GM18520 (cell line): ENCODE measurements around the gene LANCL3.
"Not testable (repeated sequence)": the region's sequence is repeated elsewhere in the genome, so short reads cannot be mapped to it uniquely, and the experiment has no call there.

ENCODE experiments used
- ATAC-seq: cut with Tn5 transposase; IDR thresholded peaks from one replicate; pipeline ENCODE4 v1.9.1; 2021; ENCODE audit not compliant: unreplicated experiment

Gene LANCL3

GRCh38 chrX:37613933-37614332 lies 42.5 kb downstream of the LANCL3 start:
- no peak for ATAC-seq

- no peak for ATAC-seq
Observed at GRCh38 chrX:37627602-37628001, 56.1 kb downstream of the LANCL3 start.

GRCh38 chrX:37638047-37638446 lies 66.6 kb downstream of the LANCL3 start:
- ATAC-seq, result no peak

GRCh38 chrX:37640142-37640541 lies 68.7 kb downstream of the LANCL3 start:
- ATAC-seq, result no peak

GRCh38 chrX:37641859-37642258 lies 70.4 kb downstream of the LANCL3 start:
- ATAC-seq, result no peak

GRCh38 chrX:37644381-37645305 lies 73.2 kb downstream of the LANCL3 start:
- no peak for ATAC-seq

GRCh38 chrX:37646254-37646653 lies 74.8 kb downstream of the LANCL3 start:
- no peak for ATAC-seq

- ATAC-seq, result not testable (repeated sequence)
Observed at GRCh38 chrX:37650879-37651278, 79.4 kb downstream of the LANCL3 start.

GRCh38 chrX:37651921-37652452 lies 80.5 kb downstream of the LANCL3 start:
- no peak for ATAC-seq

GRCh38 chrX:37652589-37653231 lies 81.2 kb downstream of the LANCL3 start:
- ATAC-seq, result no peak

- ATAC-seq, result no peak
Observed at GRCh38 chrX:37653397-37654085, 82.1 kb downstream of the LANCL3 start.

GRCh38 chrX:37658343-37659030 lies 87.0 kb downstream of the LANCL3 start:
- ATAC-seq, result no peak

- no peak for ATAC-seq
Observed at GRCh38 chrX:37659047-37659446, 87.6 kb downstream of the LANCL3 start.

GRCh38 chrX:37662181-37662580 lies 90.7 kb downstream of the LANCL3 start:
- ATAC-seq, result no peak

- no peak for ATAC-seq
Observed at GRCh38 chrX:37666516-37666915, 95.1 kb downstream of the LANCL3 start.

GRCh38 chrX:37667141-37667540 lies 95.7 kb downstream of the LANCL3 start:
- ATAC-seq, result no peak

- no peak for ATAC-seq
Observed at GRCh38 chrX:37672563-37672962, 101.1 kb downstream of the LANCL3 start.

GRCh38 chrX:37676811-37677210 lies 105.3 kb downstream of the LANCL3 start:
- ATAC-seq, result no peak

- ATAC-seq, result no peak
Observed at GRCh38 chrX:37677243-37677642, 105.8 kb downstream of the LANCL3 start.

GRCh38 chrX:37677765-37678164 lies 106.3 kb downstream of the LANCL3 start:
- ATAC-seq, result no peak

- no peak for ATAC-seq
Observed at GRCh38 chrX:37678574-37678973, 107.1 kb downstream of the LANCL3 start.
